Mammary epithelial cell (primary cell): Measurements from ENCODE around the gene CTSZ.

Experiments
- EZH2 ChIP-seq: IDR thresholded peaks from 2 replicates; pipeline ENCODE4 v1.6.1; 2012; ENCODE audit warnings: low read length, inconsistent platforms, borderline replicate concordance
- TF ChIP-seq, protein P1 (sequence below), 2 donors: IDR thresholded peaks in 1 of 2; conservative IDR thresholded peaks in 1 of 2; 2 replicates each; pipeline ENCODE4 v1.5.1; 2011 to 2012; ENCODE audit warnings: inconsistent platforms in 2 of 2, low read length in 2 of 2, mild to moderate bottlenecking in 2 of 2, control low read depth in 1 of 2, low read depth in 1 of 2; ENCODE audit not compliant: insufficient read depth in 1 of 2; ENCODE audit errors: extremely low read depth in 1 of 2

DNA sequence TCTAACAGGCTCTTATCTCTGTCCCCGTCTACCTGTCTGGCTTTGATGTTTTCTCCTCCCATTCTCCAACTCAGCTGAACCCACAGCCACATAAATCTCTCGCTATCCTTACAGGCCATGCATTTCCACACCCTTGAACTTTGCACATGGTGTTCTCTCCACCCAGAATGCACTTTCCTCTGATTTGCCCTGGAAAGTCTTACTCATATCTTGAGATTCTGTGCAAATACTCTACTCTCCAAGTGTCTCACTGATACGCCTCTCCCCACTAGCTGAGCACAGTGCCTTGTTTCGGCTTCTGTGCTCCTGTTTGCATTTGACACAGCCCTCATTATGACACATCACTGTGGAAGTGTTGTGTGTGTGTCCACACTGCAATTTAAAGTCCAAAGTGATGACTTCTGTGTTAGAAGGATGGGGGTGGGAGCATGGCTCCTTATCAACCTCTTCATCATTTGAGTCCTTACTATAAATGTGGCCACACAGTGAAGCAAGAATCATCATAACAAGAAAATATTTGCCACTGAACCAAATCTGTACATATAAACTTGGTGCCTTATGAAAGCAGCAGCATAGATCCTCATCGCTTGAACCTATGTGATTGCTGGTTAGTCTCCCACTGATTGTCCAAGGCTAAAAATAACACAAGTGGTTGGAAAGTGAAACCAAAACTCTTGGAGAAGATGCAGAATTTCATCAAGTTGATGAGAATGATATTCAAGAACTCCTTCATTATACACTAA is 41.1 kb upstream of the CTSZ start:
- TF ChIP-seq, protein P1, sequence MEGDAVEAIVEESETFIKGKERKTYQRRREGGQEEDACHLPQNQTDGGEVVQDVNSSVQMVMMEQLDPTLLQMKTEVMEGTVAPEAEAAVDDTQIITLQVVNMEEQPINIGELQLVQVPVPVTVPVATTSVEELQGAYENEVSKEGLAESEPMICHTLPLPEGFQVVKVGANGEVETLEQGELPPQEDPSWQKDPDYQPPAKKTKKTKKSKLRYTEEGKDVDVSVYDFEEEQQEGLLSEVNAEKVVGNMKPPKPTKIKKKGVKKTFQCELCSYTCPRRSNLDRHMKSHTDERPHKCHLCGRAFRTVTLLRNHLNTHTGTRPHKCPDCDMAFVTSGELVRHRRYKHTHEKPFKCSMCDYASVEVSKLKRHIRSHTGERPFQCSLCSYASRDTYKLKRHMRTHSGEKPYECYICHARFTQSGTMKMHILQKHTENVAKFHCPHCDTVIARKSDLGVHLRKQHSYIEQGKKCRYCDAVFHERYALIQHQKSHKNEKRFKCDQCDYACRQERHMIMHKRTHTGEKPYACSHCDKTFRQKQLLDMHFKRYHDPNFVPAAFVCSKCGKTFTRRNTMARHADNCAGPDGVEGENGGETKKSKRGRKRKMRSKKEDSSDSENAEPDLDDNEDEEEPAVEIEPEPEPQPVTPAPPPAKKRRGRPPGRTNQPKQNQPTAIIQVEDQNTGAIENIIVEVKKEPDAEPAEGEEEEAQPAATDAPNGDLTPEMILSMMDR (conservative IDR thresholded peaks at IDR 0.05 in 1 of 2, IDR thresholded peaks at IDR 0.05 in 1 of 2; ENCODE audit: extremely low read depth in 1 of 2, insufficient read depth in 1 of 2, low read depth in 1 of 2, low read length in 2 of 2), result no peak
- no peak for TF ChIP-seq EZH2
